Neural cell (in vitro differentiated cells): ENCODE measurements around the gene ADAM30.

Source experiments
- CTCF ChIP-seq: fragments of 450-650 bp; IDR thresholded peaks from 2 replicates; pipeline ENCODE4 v1.5.1; 2014; ENCODE audit warnings: antibody characterized with exemption, mild to moderate bottlenecking, moderate library complexity; ENCODE audit not compliant: poor library complexity, severe bottlenecking
- EP300 ChIP-seq: fragments of 450-650 bp; conservative IDR thresholded peaks from 2 replicates; pipeline ENCODE4 v1.6.1; 2014; ENCODE audit warnings: antibody characterized with exemption, mild to moderate bottlenecking, moderate library complexity; ENCODE audit not compliant: poor library complexity, severe bottlenecking

DNA sequence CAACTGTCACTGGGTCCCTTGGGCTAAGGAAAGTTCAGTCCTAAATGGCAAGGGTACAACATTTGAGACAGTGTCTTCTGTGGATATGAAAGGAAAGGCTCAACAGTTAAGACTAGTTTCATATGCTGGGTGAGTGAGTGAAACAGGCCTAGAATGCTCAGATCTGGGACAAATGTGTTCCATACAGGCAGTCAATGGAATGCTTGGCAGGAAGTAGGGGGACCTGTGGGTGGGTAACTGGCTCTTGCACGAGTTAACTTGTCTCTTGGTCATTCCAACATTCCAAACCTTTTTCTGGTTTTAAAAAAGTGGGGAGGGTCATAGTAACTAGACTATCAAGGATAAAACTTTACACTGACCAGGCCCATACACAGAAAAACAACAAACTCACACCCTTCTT lies 17.8 kb upstream of the ADAM30 start:
- TF ChIP-seq CTCF (no peak), EP300 (no peak)
